CD14-positive monocyte (primary cell): ENCODE results near the gene UFSP2. TPM values are rescaled to one million over a fixed set of nuclear protein-coding genes. Genes with fewer than 3 reads are reported as not detected.

Experiments used
- DNase-seq, 3 donors: peaks; one replicate each; pipeline ENCODE4 v3.0.0-alpha.2; 2011 to 2022
- H2AFZ ChIP-seq: 2 replicates; pipeline ENCODE4 v1.6.0; 2012; ENCODE audit warnings: mild to moderate bottlenecking, low read depth, low read length, inconsistent platforms; ENCODE audit not compliant: insufficient read depth, poor library complexity, severe bottlenecking
- H3K27ac ChIP-seq, 2 donors: 1 replicate in 1 of 2; 2 replicates in 1 of 2; pipeline ENCODE4 v1.5.1; 2012 to 2013; ENCODE audit warnings: low read length in 2 of 2, control low read depth in 1 of 2, inconsistent platforms in 1 of 2, low read depth in 1 of 2, mild to moderate bottlenecking in 1 of 2
- H3K27me3 ChIP-seq, 2 donors: one replicate each; pipeline versions ENCODE4 v1.6.0 to v1.6.1; 2011 to 2013; ENCODE audit warnings: low read length in 2 of 2; ENCODE audit not compliant: control insufficient read depth in 2 of 2, insufficient read depth in 2 of 2
- H3K36me3 ChIP-seq, 2 donors: replicated peaks in 1 of 2; 1 replicate in 1 of 2; 2 replicates in 1 of 2; pipeline versions ENCODE4 v1.5.1 to v1.6.1; 2012 to 2013; ENCODE audit warnings: low read length in 2 of 2, control low read depth in 1 of 2, inconsistent platforms in 1 of 2, mild to moderate bottlenecking in 1 of 2; ENCODE audit not compliant: insufficient read depth in 2 of 2, control insufficient read depth in 1 of 2
- H3K4me1 ChIP-seq, 2 donors: 1 replicate in 1 of 2; 2 replicates in 1 of 2; pipeline versions ENCODE4 v1.5.1 to v1.6.1; 2012 to 2013; ENCODE audit warnings: low read length in 2 of 2, control low read depth in 1 of 2, inconsistent platforms in 1 of 2, mild to moderate bottlenecking in 1 of 2, moderate library complexity in 1 of 2; ENCODE audit not compliant: insufficient read depth in 2 of 2, control insufficient read depth in 1 of 2
- H3K4me2 ChIP-seq: replicated peaks from 2 replicates; pipeline ENCODE3; 2012; ENCODE audit warnings: low read length, moderate library complexity, mild to moderate bottlenecking; ENCODE audit not compliant: poor library complexity, severe bottlenecking; ENCODE audit errors: extremely low read depth
- H3K4me3 ChIP-seq, 3 experiments: fragments of 200-600 bp in 1 of 3; sonication (generic) in 1 of 3; replicated peaks in 1 of 3; 1 replicate in 2 of 3; 2 replicates in 1 of 3; pipeline ENCODE4 v1.5.1; 2011 to 2013; ENCODE audit warnings: low read length in 3 of 3, mild to moderate bottlenecking in 3 of 3, control low read depth in 2 of 3, low read depth in 2 of 3, inconsistent platforms in 1 of 3, moderate library complexity in 1 of 3
- H3K79me2 ChIP-seq: 2 replicates; pipeline ENCODE4 v1.6.0; 2012; ENCODE audit warnings: mild to moderate bottlenecking, control low read depth, inconsistent platforms, low read length, moderate library complexity; ENCODE audit not compliant: insufficient read depth
- H3K9ac ChIP-seq: 2 replicates; pipeline ENCODE4 v1.6.0; 2017; ENCODE audit warnings: low read length, mild to moderate bottlenecking; ENCODE audit not compliant: insufficient read depth, poor library complexity, severe bottlenecking
- H3K9me3 ChIP-seq, 2 donors: replicated peaks in 1 of 2; 1 replicate in 1 of 2; 2 replicates in 1 of 2; pipeline versions ENCODE4 v1.5.1 to v1.6.1; 2012 to 2013; ENCODE audit warnings: low read length in 2 of 2, control low read depth in 1 of 2; ENCODE audit not compliant: control insufficient read depth in 1 of 2, insufficient read depth in 1 of 2
- H4K20me1 ChIP-seq: 2 replicates; pipeline ENCODE4 v1.6.0; 2012; ENCODE audit warnings: mild to moderate bottlenecking, low read length, control low read depth, moderate library complexity; ENCODE audit not compliant: insufficient read depth
- H3K27ac Mint-ChIP-seq, 7 donors: one replicate each; pipeline ENCODE4 v1.8.0; 2020; ENCODE audit warnings: mild to moderate bottlenecking in 7 of 7, mixed read lengths in 7 of 7, moderate library complexity in 6 of 7, inconsistent platforms in 2 of 7
- H3K27me3 Mint-ChIP-seq, 3 donors: one replicate each; pipeline ENCODE4 v1.8.0; 2021 to 2022; ENCODE audit warnings: low read depth in 3 of 3, mild to moderate bottlenecking in 3 of 3, mixed read lengths in 3 of 3, moderate library complexity in 3 of 3, inconsistent platforms in 1 of 3
- H3K36me3 Mint-ChIP-seq, 2 donors: one replicate each; pipeline ENCODE4 v1.8.0; 2020; ENCODE audit warnings: mixed read lengths in 2 of 2, inconsistent platforms in 1 of 2, mild to moderate bottlenecking in 1 of 2
- H3K4me1 Mint-ChIP-seq: one replicate; pipeline ENCODE4 v1.8.0; 2020; ENCODE audit warnings: mild to moderate bottlenecking, mixed read lengths
- H3K4me3 Mint-ChIP-seq, 2 donors: one replicate each; pipeline ENCODE4 v1.8.0; 2020; ENCODE audit warnings: mild to moderate bottlenecking in 2 of 2, mixed read lengths in 2 of 2, moderate library complexity in 1 of 2
- H3K9me3 Mint-ChIP-seq, 7 donors: one replicate each; pipeline ENCODE4 v1.8.0; 2020 to 2022; ENCODE audit warnings: mixed read lengths in 7 of 7, mild to moderate bottlenecking in 6 of 7, moderate library complexity in 6 of 7, inconsistent platforms in 2 of 7
- WGBS: methylation state at CpG from one replicate; pipeline ENCODE4 v1.1.5; 2013; ENCODE audit warnings: missing lambda C conversion rate; ENCODE audit not compliant: insufficient coverage; 5-methylcytosine and 5-hydroxymethylcytosine counted together
- intact Hi-C, 2 donors: fragments of 100-400 bp; cut with micrococcal nuclease; formaldehyde crosslinking; loops; one replicate each; pipeline versions ENCODE4 v1.15.0 to v1.15.1; 2023
- polyA plus RNA-seq, 3 donors: library from polyadenylated mRNA; depleted of rRNA in 1 of 3; unstranded in 2 of 3; stranded (reverse) in 1 of 3; fragments of 300-500 nt in 2 of 3; fragments of >200 nt in 1 of 3; fragmentation: Illumina TruSeq in 2 of 3; gene quantifications; 1 replicate in 2 of 3; 2 replicates in 1 of 3; pipeline ENCODE4 v1.2.3, GENCODE V29; 2012 to 2021
- TF ChIP-seq, protein P1 (sequence below): fragments of 200-600 bp; IDR thresholded peaks from one replicate; pipeline ENCODE4 v1.8.0; 2022; ENCODE audit warnings: antibody characterized with exemption, mild to moderate bottlenecking

The UFSP2 gene
- polyA plus RNA-seq, 3 donors, result 6.8 to 23.5 (median 13.8) TPM

DNA sequence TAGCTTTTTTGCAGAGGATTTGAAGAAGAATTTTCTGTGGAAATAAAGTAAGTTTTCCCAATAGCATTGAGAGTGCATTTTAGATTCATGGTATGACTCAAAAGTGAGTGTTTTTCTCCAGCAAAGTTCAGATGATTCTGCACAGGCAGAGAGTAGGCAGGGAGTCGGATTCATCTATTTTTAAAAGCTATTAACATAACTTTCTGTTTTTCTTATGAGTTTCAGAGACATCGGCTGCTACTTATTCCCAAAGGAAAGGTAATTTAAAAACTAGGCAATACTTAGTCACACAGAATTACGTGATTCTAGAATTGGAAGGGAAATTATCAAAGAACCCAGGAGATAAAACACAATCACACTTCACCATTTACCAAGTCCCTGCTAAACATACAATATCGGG, 41.3 kb upstream of the UFSP2 start:
- H3K9ac ChIP-seq, result no peak overlapping the region
- no peak overlapping the region for H3K4me3 Mint-ChIP-seq
- H3K4me2 ChIP-seq, result no peak overlapping the region
- WGBS, result no CpG with 5 or more reads among the region's 4 CpGs
- no peaks in the 10 kb centered on the region for H4K20me1 ChIP-seq
- peaks cover 33 to 57% of the 10 kb centered on the region in 2 donors for H3K27me3 ChIP-seq
- peaks cover 0 to 10% of the 10 kb centered on the region in 2 donors for H3K9me3 ChIP-seq
- H3K27me3 Mint-ChIP-seq, result peaks cover 47 to 55% (median 51%) of the 10 kb centered on the region in 3 donors
- H2AFZ ChIP-seq, result no peak overlapping the region
- H3K27ac ChIP-seq, result no peak overlapping the region
- no peaks in the 10 kb centered on the region for H3K79me2 ChIP-seq
- H3K4me1 Mint-ChIP-seq, result peaks cover 9% of the 10 kb centered on the region
- H3K27ac Mint-ChIP-seq, result no peak overlapping the region
- H3K9me3 Mint-ChIP-seq, result peaks cover 0 to 16% (median 7%) of the 10 kb centered on the region in 7 donors
- peaks cover 1 to 3% of the 10 kb centered on the region in 2 donors for H3K36me3 Mint-ChIP-seq
- TF ChIP-seq, protein P1, sequence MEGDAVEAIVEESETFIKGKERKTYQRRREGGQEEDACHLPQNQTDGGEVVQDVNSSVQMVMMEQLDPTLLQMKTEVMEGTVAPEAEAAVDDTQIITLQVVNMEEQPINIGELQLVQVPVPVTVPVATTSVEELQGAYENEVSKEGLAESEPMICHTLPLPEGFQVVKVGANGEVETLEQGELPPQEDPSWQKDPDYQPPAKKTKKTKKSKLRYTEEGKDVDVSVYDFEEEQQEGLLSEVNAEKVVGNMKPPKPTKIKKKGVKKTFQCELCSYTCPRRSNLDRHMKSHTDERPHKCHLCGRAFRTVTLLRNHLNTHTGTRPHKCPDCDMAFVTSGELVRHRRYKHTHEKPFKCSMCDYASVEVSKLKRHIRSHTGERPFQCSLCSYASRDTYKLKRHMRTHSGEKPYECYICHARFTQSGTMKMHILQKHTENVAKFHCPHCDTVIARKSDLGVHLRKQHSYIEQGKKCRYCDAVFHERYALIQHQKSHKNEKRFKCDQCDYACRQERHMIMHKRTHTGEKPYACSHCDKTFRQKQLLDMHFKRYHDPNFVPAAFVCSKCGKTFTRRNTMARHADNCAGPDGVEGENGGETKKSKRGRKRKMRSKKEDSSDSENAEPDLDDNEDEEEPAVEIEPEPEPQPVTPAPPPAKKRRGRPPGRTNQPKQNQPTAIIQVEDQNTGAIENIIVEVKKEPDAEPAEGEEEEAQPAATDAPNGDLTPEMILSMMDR, result no peak
- peaks cover 8 to 9% of the 10 kb centered on the region in 2 donors for H3K4me1 ChIP-seq
- no peak overlapping the region for H3K4me3 ChIP-seq
- intact Hi-C loops, result no loop called here
- no peak for DNase-seq
- no peaks in the 10 kb centered on the region for H3K36me3 ChIP-seq

DNA sequence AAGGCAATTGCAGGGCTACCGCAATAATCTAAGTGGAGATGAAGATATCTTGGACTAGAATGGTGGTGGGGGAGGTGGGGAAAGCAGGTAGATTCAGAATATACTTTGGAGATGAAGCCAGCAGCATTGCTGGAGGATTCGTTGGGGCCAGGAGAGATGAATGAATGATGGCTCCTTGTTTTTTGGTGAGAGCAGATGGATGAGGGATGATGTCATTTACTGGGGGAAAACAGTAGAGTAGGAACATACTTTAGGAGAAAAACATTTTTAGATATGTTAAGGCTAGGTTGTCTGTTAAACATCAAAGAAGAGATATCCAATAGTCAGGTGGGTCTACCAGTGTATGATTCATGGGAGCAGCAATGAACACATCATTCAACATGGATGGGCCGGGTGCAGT, 39.9 kb upstream of the UFSP2 start:
- intact Hi-C loops, result no loop called here

More for the DNA sequence above, 39.9 kb upstream of the UFSP2 start:
- Histone ChIP-seq H3K27ac (no peak overlapping the region), H3K27me3 (peaks cover 26 to 47% of the 10 kb centered on the region in 2 donors), H3K9me3 (peaks cover 0 to 9% of the 10 kb centered on the region in 2 donors), H4K20me1 (no peaks in the 10 kb centered on the region), H2AFZ (no peak overlapping the region), H3K9ac (no peak overlapping the region), H3K4me2 (no peak overlapping the region), H3K4me3 (no peak overlapping the region), H3K79me2 (no peaks in the 10 kb centered on the region), H3K36me3 (no peaks in the 10 kb centered on the region), H3K4me1 (peaks cover 0 to 2% of the 10 kb centered on the region in 2 donors)
- DNase-seq, result no peak
- Mint-ChIP-seq H3K27me3 (peaks cover 42 to 54% (median 45%) of the 10 kb centered on the region in 3 donors), H3K27ac (no peak overlapping the region), H3K4me1 (peaks cover 4% of the 10 kb centered on the region), H3K4me3 (no peak overlapping the region), H3K36me3 (no peaks in the 10 kb centered on the region), H3K9me3 (peaks cover 0 to 12% (median 6%) of the 10 kb centered on the region in 7 donors)
- 95% methylated on average over 3 of the region's 3 CpGs for WGBS
- TF ChIP-seq, protein P1, result no peak
